GM12878 (cell line): ENCODE data around the gene CHKA. TPM values are rescaled to one million over a fixed set of nuclear protein-coding genes. Genes with fewer than 3 reads are reported as not detected.

ENCODE experiments used
- ATAC-seq: fragments of 200-7000 bp; cut with Tn5 transposase; 3 replicates; pipeline ENCODE4 v1.9.1; 2020; ENCODE audit warnings: mild to moderate bottlenecking, moderate library complexity
- BruUV-seq: library from RNA; stranded (reverse); fragments of 400-500 nt; replicated peaks from 2 replicates; lab custom pipeline; 2021; lab: Mats Ljungman, UMichigan
- CTCF ChIA-PET: fragments of 300-600 bp; sonication (Branson Sonifier 250); formaldehyde crosslinking; extraction: SDS; loops from one replicate; lab custom pipeline; 2021; ENCODE audit warnings: inconsistent platforms; lab: Yijun Ruan, JAX
- POLR2A ChIA-PET: fragments of 350-600 bp; formaldehyde crosslinking; extraction: SDS; loops from one replicate; lab custom pipeline; 2021; ENCODE audit warnings: inconsistent platforms; lab: Charles Lee
- RAD21 ChIA-PET: fragments of 300-600 bp; sonication (Branson Sonifier 250); formaldehyde crosslinking; loops from one replicate; lab custom pipeline; 2023; ENCODE audit warnings: antibody characterized with exemption; ENCODE audit not compliant: unreplicated experiment; lab: Charles Lee
- SMC1A ChIA-PET: fragments of 300-600 bp; sonication (Branson Sonifier 250); formaldehyde crosslinking; loops from one replicate; lab custom pipeline; 2023; ENCODE audit not compliant: unreplicated experiment, uncharacterized antibody; lab: Charles Lee
- DNase-seq: peaks from one replicate; pipeline ENCODE4 v3.0.0-alpha.2; 2011; ENCODE audit warnings: low read depth, low spot score
- FAIRE-seq: peaks from 3 replicates; lab custom pipeline; 2011; peaks lifted over from hg19 to GRCh38; lab: Jason Lieb, UNC
- H2AFZ ChIP-seq: 2 replicates; pipeline ENCODE4 v1.6.0; 2011; ENCODE audit warnings: low read depth, low read length, control low read depth; ENCODE audit not compliant: control insufficient read depth
- H3K27ac ChIP-seq: 2 replicates; pipeline ENCODE4 v1.5.1; 2011; ENCODE audit warnings: control low read depth; ENCODE audit not compliant: control insufficient read depth, insufficient read depth
- H3K27me3 ChIP-seq, 2 experiments: replicated peaks in 1 of 2; 2 replicates each; pipeline versions ENCODE4 v1.6.0 to v1.6.1; 2011; ENCODE audit warnings: low read length in 1 of 2; ENCODE audit not compliant: control insufficient read depth in 2 of 2, insufficient read depth in 2 of 2
- H3K36me3 ChIP-seq, 2 experiments: 2 replicates each; pipeline ENCODE4 v1.5.1; 2011; ENCODE audit warnings: low read length in 1 of 2; ENCODE audit not compliant: control insufficient read depth in 2 of 2, insufficient read depth in 2 of 2
- H3K4me1 ChIP-seq: 2 replicates; pipeline ENCODE4 v1.6.1; 2011; ENCODE audit warnings: mild to moderate bottlenecking, low read length, moderate library complexity, mixed read lengths; ENCODE audit not compliant: control insufficient read depth, insufficient read depth
- H3K4me2 ChIP-seq: 2 replicates; pipeline ENCODE4 v1.6.0; 2011; ENCODE audit warnings: control low read depth; ENCODE audit not compliant: control insufficient read depth, insufficient read depth
- H3K4me3 ChIP-seq: fragments of 200-600 bp; sonication (generic); 2 replicates; pipeline ENCODE4 v1.5.1; 2016
- H3K79me2 ChIP-seq: 2 replicates; pipeline ENCODE4 v1.6.0; 2011; ENCODE audit warnings: low read length; ENCODE audit not compliant: control insufficient read depth, insufficient read depth
- H3K9ac ChIP-seq: 2 replicates; pipeline ENCODE4 v1.8.0; 2011; ENCODE audit warnings: low read length, control low read depth, mixed read lengths; ENCODE audit not compliant: control insufficient read depth, insufficient read depth
- H3K9me3 ChIP-seq: replicated peaks from 3 replicates; pipeline ENCODE4 v1.5.1; 2011; ENCODE audit warnings: mild to moderate bottlenecking, low read length; ENCODE audit not compliant: control insufficient read depth, insufficient read depth
- H4K20me1 ChIP-seq: 2 replicates; pipeline ENCODE4 v1.6.0; 2011; ENCODE audit not compliant: control insufficient read depth, insufficient read depth
- BHLHE40 ChIP-seq, 2 experiments: fragments of 450-650 bp in 1 of 2; IDR thresholded peaks; 2 replicates each; pipeline ENCODE4 v1.6.1; 2011 to 2017; ENCODE audit warnings: low read depth in 2 of 2, borderline replicate concordance in 1 of 2, improper control_type of control experiment in 1 of 2, low read length in 1 of 2, mild to moderate bottlenecking in 1 of 2
- MEF2B ChIP-seq: fragments of 450-650 bp; IDR thresholded peaks from 2 replicates; pipeline ENCODE4 v1.6.1; 2018; ENCODE audit warnings: mild to moderate bottlenecking, moderate library complexity; ENCODE audit not compliant: partially characterized antibody, poor library complexity, severe bottlenecking
- MLLT1 ChIP-seq: fragments of 450-650 bp; IDR thresholded peaks from 2 replicates; pipeline ENCODE4 v1.6.1; 2016; ENCODE audit warnings: mild to moderate bottlenecking
- POLR2A ChIP-seq: IDR thresholded peaks from 2 replicates; pipeline ENCODE4 v1.6.1; 2011; ENCODE audit warnings: low read depth, mild to moderate bottlenecking, low read length
- POLR2AphosphoS2 ChIP-seq: IDR thresholded peaks from 2 replicates; pipeline ENCODE4 v1.6.1; 2011; ENCODE audit warnings: low read depth, mild to moderate bottlenecking, low read length, improper control_type of control experiment, moderate library complexity
- WGBS: methylation state at CpG from one replicate; pipeline ENCODE4 v1.1.6; 2016; ENCODE audit warnings: low lambda C conversion rate; ENCODE audit not compliant: insufficient replicate concordance, insufficient coverage; ENCODE audit errors: missing lambda C conversion rate; 5-methylcytosine and 5-hydroxymethylcytosine counted together
- in situ Hi-C: fragments of 300-500 bp; cut with MboI; formaldehyde crosslinking; loops from 9 replicates; pipeline ENCODE4 v1.14.3; 2018; ENCODE audit warnings: mixed read lengths
- intact Hi-C: fragments of 100-400 bp; cut with micrococcal nuclease; formaldehyde crosslinking; loops from one replicate; pipeline ENCODE4 v1.14.2; 2022; ENCODE audit not compliant: unreplicated experiment
- polyA plus RNA-seq, 11 experiments: library from polyadenylated mRNA; depleted of rRNA in 4 of 11; unstranded in 6 of 11; stranded (reverse) in 5 of 11; fragments of >200 nt; fragmentation: Nextera tagmentation in 4 of 11; fragmentation: Illumina TruSeq in 1 of 11; extraction: Ambion mirVana in 4 of 11; extraction: Trizol in 1 of 11; gene quantifications; 1 replicate in 1 of 11; 2 replicates in 10 of 11; pipeline versions ENCODE4 v1.2.1 to v1.2.3, GENCODE V29; 2011 to 2016; ENCODE audit warnings: inconsistent platforms in 2 of 11, missing spikeins in 2 of 11, low read depth in 1 of 11
- total RNA-seq, 4 experiments: library from RNA; depleted of rRNA in 3 of 4; stranded (reverse); fragments of >200 nt in 3 of 4; fragmentation: Illumina TruSeq in 1 of 4; extraction: Trizol in 1 of 4; gene quantifications; 2 replicates each; pipeline versions ENCODE4 v1.2.1 to v1.2.3, GENCODE V29; 2013 to 2021

The CHKA gene
- total and polyA plus RNA-seq, 10 of the 15 experiments (the other 5 are each of a cell fraction or from before 2014, with no cell fraction given), result 5.2 to 29.2 (median 21.2) TPM

GRCh38 chr11:68016904-68017817, 104.0 kb downstream of the CHKA start:
- H3K36me3 ChIP-seq, result no peaks in the 10 kb centered on the region
- no peaks in the 10 kb centered on the region for H3K4me1 ChIP-seq
- no peak overlapping the region for H3K9ac ChIP-seq
- POLR2A ChIA-PET, result no interaction called here
- 30% methylated on average over 16 of the region's 16 CpGs for WGBS
- no peaks in the 10 kb centered on the region for H3K9me3 ChIP-seq
- no peak overlapping the region for H3K4me3 ChIP-seq
- H4K20me1 ChIP-seq, result no peaks in the 10 kb centered on the region
- H3K4me2 ChIP-seq, result no peak overlapping the region
- BruUV-seq, result no TSS peak
- no peak for FAIRE-seq
- TF ChIP-seq BHLHE40 (IDR thresholded peaks at IDR 0.05; ENCODE audit: borderline replicate concordance in 1 of 2, low read depth in 2 of 2, low read length in 1 of 2) (peak in 1 of 2 experiments; percentile 71; a peak in 2 of 4 replicates), POLR2AphosphoS2 (no peak), POLR2A (no peak)
- TF ChIP-seq, all 136 proteins: peak for 1
- ChIA-PET RAD21 (no interaction called here), CTCF (no interaction called here), SMC1A (no interaction called here)
- in situ Hi-C loops (no loop called here), intact Hi-C loops (no loop called here)
- Histone ChIP-seq H3K27ac (no peak overlapping the region), H2AFZ (no peak overlapping the region), H3K27me3 (no peaks in the 10 kb centered on the region; a peak in 1 of 4 replicates), H3K79me2 (no peaks in the 10 kb centered on the region)
- no peak for DNase-seq
- no peak for ATAC-seq

GRCh38 chr11:68016161-68016903, 104.9 kb downstream of the CHKA start:
- POLR2A ChIA-PET, result no interaction called here
- RAD21 ChIA-PET, result no interaction called here
- no peak for TF ChIP-seq MLLT1
- TF ChIP-seq MEF2B, result peak; percentile 61
- Histone ChIP-seq H3K4me1 (no peaks in the 10 kb centered on the region), H3K36me3 (no peaks in the 10 kb centered on the region), H2AFZ (no peak overlapping the region), H3K4me3 (no peak overlapping the region), H3K9ac (no peak overlapping the region), H3K4me2 (no peak overlapping the region), H3K27ac (no peak overlapping the region), H4K20me1 (no peaks in the 10 kb centered on the region), H3K27me3 (no peaks in the 10 kb centered on the region; a peak in 1 of 4 replicates), H3K9me3 (no peaks in the 10 kb centered on the region), H3K79me2 (no peaks in the 10 kb centered on the region)
- CTCF ChIA-PET, result interaction anchor here (2.6 kb wide), 1 partner anchor 193 kb away, joined by 6 read pairs; no protein-coding TSS in a partner anchor
- BruUV-seq, result no TSS peak
- SMC1A ChIA-PET, result no interaction called here
- FAIRE-seq (no peak), DNase-seq (no peak), ATAC-seq (no peak)
- in situ Hi-C loops, result no loop called here
- 42% methylated on average over 13 of the region's 13 CpGs for WGBS
- intact Hi-C loops, result no loop called here
